K562 (cell line): ENCODE results near the gene DISC1. TPM values are rescaled to one million over a fixed set of nuclear protein-coding genes. Genes with fewer than 3 reads are reported as not detected.

Experiments used
- CBFB ChIP-seq: sonication (generic); formaldehyde crosslinking; IDR thresholded peaks from 2 replicates; pipeline ENCODE4 v1.4.0; 2020; ENCODE audit warnings: mild to moderate bottlenecking, missing genetic modification reagents
- DMBX1 ChIP-seq: fragments of 250-450 bp; sonication (Bioruptor Pico); IDR thresholded peaks from 2 replicates; pipeline ENCODE4 v1.8.0; 2022; ENCODE audit warnings: inconsistent platforms, mild to moderate bottlenecking, moderate library complexity, borderline replicate concordance
- PHB ChIP-seq: fragments of 250-450 bp; sonication (Bioruptor Pico); IDR thresholded peaks from 2 replicates; pipeline ENCODE4 v1.5.0; 2021
- SREBF1 ChIP-seq: fragments of 150-350 bp; IDR thresholded peaks from 2 replicates; pipeline ENCODE4 v1.6.1; 2014; ENCODE audit warnings: antibody characterized with exemption, low read depth, low read length, borderline replicate concordance
- polyA plus RNA-seq, 8 experiments: library from polyadenylated mRNA; depleted of rRNA in 4 of 8; stranded (reverse) in 5 of 8; unstranded in 3 of 8; fragments of >200 nt; fragmentation: Nextera tagmentation in 2 of 8; fragmentation: Illumina TruSeq in 1 of 8; extraction: Ambion mirVana in 2 of 8; extraction: Trizol in 1 of 8; gene quantifications; 2 replicates each; pipeline versions ENCODE4 v1.2.1 to v1.2.3, GENCODE V29; 2011 to 2014; ENCODE audit warnings: inconsistent platforms in 1 of 8, missing spikeins in 1 of 8
- total RNA-seq, 7 experiments: library from RNA; depleted of rRNA in 6 of 7; stranded (reverse); fragments of >200 nt in 6 of 7; fragmentation: Illumina TruSeq in 2 of 7; extraction: Trizol in 2 of 7; gene quantifications; 2 replicates each; pipeline versions ENCODE4 v1.2.1 to v1.2.3, GENCODE V29; 2011 to 2021; ENCODE audit warnings: low replicate concordance in 1 of 7
- TF ChIP-seq, protein P1 (sequence below): fragments of 200-800 bp; sonication (Bioruptor generic); IDR thresholded peaks from 2 replicates; pipeline ENCODE4 v1.6.1; 2017; ENCODE audit warnings: missing genetic modification characterization, missing compliant biosample characterization
- TF ChIP-seq, protein P2 (sequence below): sonication (generic); formaldehyde crosslinking; IDR thresholded peaks from 2 replicates; pipeline ENCODE4 v1.8.0; 2022; ENCODE audit warnings: missing genetic modification reagents, mild to moderate bottlenecking, borderline replicate concordance
- TF ChIP-seq, protein P3 (sequence below): sonication (generic); formaldehyde crosslinking; IDR thresholded peaks from 2 replicates; pipeline ENCODE4 v1.8.0; 2023; ENCODE audit warnings: mild to moderate bottlenecking, missing genetic modification reagents
- TF ChIP-seq, protein P4 (sequence below): sonication (generic); formaldehyde crosslinking; IDR thresholded peaks from 2 replicates; pipeline ENCODE4 v1.8.0; 2022; ENCODE audit warnings: mild to moderate bottlenecking, low read depth, missing genetic modification reagents

DISC1 gene
- total and polyA plus RNA-seq, 9 of the 15 experiments (the other 6 are each of a cell fraction or from before 2014, with no cell fraction given): 0.01 to 0.11 (median 0.08) TPM; not detected in 1

DNA sequence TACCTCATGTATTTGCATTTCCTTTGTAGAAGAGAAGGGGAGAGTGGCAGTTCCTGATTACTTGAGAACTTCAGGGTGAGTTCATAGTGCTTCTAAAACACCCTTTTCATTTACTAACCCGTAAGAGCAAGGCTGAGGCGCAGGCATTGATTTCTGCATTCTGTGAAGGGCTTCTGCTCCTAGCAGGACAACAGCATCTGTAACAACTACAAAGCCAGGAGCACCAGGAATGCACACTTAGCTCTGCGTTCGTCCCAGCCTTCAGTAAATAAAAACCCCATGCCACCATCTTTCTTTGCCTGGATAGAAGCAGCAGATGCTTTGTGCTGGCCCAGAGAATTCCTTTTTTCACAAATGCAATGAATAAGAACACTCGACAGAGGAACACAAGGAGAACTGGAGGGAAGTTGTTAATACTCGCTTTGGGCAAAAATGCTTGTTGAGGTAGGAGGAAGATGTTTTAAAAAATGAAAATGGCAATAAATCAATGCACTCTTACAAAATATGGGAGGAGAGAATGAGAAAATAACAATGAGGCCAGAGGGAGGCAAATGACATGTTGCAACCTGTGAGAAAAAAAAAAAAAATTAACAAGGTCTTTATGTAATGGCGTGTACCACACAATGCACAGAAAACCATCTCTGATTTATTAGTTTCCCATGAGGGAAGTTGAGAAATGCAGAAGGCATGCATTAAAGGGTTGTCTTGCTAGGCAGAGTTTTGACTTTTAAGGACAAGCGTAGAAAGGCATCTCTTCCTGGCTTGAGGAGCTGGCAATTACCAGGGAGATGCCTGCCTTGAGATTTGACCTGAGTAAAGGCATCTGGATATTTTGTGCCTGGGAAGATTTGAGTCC, 418.8 kb downstream of the DISC1 start (continued):
- TF ChIP-seq, protein P1, sequence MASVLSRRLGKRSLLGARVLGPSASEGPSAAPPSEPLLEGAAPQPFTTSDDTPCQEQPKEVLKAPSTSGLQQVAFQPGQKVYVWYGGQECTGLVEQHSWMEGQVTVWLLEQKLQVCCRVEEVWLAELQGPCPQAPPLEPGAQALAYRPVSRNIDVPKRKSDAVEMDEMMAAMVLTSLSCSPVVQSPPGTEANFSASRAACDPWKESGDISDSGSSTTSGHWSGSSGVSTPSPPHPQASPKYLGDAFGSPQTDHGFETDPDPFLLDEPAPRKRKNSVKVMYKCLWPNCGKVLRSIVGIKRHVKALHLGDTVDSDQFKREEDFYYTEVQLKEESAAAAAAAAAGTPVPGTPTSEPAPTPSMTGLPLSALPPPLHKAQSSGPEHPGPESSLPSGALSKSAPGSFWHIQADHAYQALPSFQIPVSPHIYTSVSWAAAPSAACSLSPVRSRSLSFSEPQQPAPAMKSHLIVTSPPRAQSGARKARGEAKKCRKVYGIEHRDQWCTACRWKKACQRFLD (CRISPR knock-in tag): no peak
- TF ChIP-seq, protein P2, sequence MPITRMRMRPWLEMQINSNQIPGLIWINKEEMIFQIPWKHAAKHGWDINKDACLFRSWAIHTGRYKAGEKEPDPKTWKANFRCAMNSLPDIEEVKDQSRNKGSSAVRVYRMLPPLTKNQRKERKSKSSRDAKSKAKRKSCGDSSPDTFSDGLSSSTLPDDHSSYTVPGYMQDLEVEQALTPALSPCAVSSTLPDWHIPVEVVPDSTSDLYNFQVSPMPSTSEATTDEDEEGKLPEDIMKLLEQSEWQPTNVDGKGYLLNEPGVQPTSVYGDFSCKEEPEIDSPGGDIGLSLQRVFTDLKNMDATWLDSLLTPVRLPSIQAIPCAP: no peak
- TF ChIP-seq CBFB (CRISPR knock-in tag) (no peak), SREBF1 (no peak), DMBX1 (CRISPR knock-in tag) (no peak), PHB (CRISPR knock-in tag) (no peak)
- TF ChIP-seq, protein P3, sequence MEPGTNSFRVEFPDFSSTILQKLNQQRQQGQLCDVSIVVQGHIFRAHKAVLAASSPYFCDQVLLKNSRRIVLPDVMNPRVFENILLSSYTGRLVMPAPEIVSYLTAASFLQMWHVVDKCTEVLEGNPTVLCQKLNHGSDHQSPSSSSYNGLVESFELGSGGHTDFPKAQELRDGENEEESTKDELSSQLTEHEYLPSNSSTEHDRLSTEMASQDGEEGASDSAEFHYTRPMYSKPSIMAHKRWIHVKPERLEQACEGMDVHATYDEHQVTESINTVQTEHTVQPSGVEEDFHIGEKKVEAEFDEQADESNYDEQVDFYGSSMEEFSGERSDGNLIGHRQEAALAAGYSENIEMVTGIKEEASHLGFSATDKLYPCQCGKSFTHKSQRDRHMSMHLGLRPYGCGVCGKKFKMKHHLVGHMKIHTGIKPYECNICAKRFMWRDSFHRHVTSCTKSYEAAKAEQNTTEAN (CRISPR knock-in tag): no peak
- TF ChIP-seq, protein P4, sequence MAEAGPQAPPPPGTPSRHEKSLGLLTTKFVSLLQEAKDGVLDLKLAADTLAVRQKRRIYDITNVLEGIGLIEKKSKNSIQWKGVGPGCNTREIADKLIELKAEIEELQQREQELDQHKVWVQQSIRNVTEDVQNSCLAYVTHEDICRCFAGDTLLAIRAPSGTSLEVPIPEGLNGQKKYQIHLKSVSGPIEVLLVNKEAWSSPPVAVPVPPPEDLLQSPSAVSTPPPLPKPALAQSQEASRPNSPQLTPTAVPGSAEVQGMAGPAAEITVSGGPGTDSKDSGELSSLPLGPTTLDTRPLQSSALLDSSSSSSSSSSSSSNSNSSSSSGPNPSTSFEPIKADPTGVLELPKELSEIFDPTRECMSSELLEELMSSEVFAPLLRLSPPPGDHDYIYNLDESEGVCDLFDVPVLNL: no peak
- TF ChIP-seq, all 486 proteins: peak for 0
